Neuronal stem cell (in vitro differentiated cells): ENCODE measurements around the gene CRACR2B.
A peak's percentile ranks its signal among the peaks of the same experiment; 100 is the strongest.

Experiments
- DNase-seq: peaks from one replicate; pipeline ENCODE4 v3.0.0-alpha.2; 2013; ENCODE audit warnings: low spot score
- H2AFZ ChIP-seq: one replicate; pipeline ENCODE4 v1.6.1; 2013; ENCODE audit warnings: mild to moderate bottlenecking, low read length, inconsistent platforms
- H2AK5ac ChIP-seq: 2 replicates; pipeline ENCODE4 v1.6.1; 2013; ENCODE audit warnings: low read depth, mild to moderate bottlenecking, inconsistent platforms, low read length, moderate library complexity, mixed read lengths
- H2BK120ac ChIP-seq: 2 replicates; pipeline ENCODE4 v1.6.1; 2013; ENCODE audit warnings: low read depth, mild to moderate bottlenecking, inconsistent platforms, low read length, moderate library complexity, mixed read lengths
- H2BK12ac ChIP-seq: one replicate; pipeline ENCODE4 v1.6.1; 2013; ENCODE audit warnings: low read length, inconsistent platforms
- H2BK15ac ChIP-seq: 2 replicates; pipeline ENCODE4 v1.6.1; 2013; ENCODE audit warnings: mild to moderate bottlenecking, low read length, inconsistent platforms, mixed read lengths
- H2BK5ac ChIP-seq: one replicate; pipeline ENCODE4 v1.6.1; 2013; ENCODE audit warnings: inconsistent platforms, mild to moderate bottlenecking, low read length, moderate library complexity
- H3K14ac ChIP-seq: one replicate; pipeline ENCODE4 v1.6.1; 2013; ENCODE audit warnings: low read length, inconsistent platforms
- H3K18ac ChIP-seq: 2 replicates; pipeline ENCODE4 v1.6.1; 2013; ENCODE audit warnings: low read length, inconsistent platforms
- H3K23ac ChIP-seq: 2 replicates; pipeline ENCODE4 v1.6.1; 2013; ENCODE audit warnings: low read depth, mild to moderate bottlenecking, mixed read lengths, low read length, inconsistent platforms; ENCODE audit not compliant: poor library complexity
- H3K27ac ChIP-seq: replicated peaks from 3 replicates; pipeline ENCODE4 v1.5.1; 2013; ENCODE audit warnings: low read length, inconsistent platforms
- H3K27me3 ChIP-seq, 3 experiments: 2 replicates each; pipeline ENCODE4 v1.6.1; 2013; ENCODE audit warnings: low read length in 3 of 3, mild to moderate bottlenecking in 2 of 3, inconsistent platforms in 1 of 3, low read depth in 1 of 3, mixed read lengths in 1 of 3, moderate library complexity in 1 of 3; ENCODE audit not compliant: control insufficient read depth in 3 of 3, insufficient read depth in 3 of 3
- H3K36me3 ChIP-seq, 2 donors: replicated peaks in 1 of 2; 2 replicates each; pipeline ENCODE4 v1.6.1; 2013; ENCODE audit warnings: low read length in 2 of 2; ENCODE audit not compliant: control insufficient read depth in 2 of 2, insufficient read depth in 2 of 2
- H3K4ac ChIP-seq: 2 replicates; pipeline ENCODE4 v1.6.1; 2013; ENCODE audit warnings: inconsistent platforms, mild to moderate bottlenecking, low read length, moderate library complexity
- H3K4me1 ChIP-seq, 2 donors: 1 replicate in 1 of 2; 2 replicates in 1 of 2; pipeline ENCODE4 v1.6.1; 2013; ENCODE audit warnings: low read length in 2 of 2, low read depth in 1 of 2; ENCODE audit not compliant: control insufficient read depth in 2 of 2, insufficient read depth in 1 of 2
- H3K4me2 ChIP-seq: one replicate; pipeline ENCODE4 v1.6.1; 2013; ENCODE audit warnings: mild to moderate bottlenecking, low read length, inconsistent platforms; ENCODE audit not compliant: insufficient read depth, poor library complexity, severe bottlenecking
- H3K4me3 ChIP-seq, 2 donors: 2 replicates each; pipeline ENCODE4 v1.5.1; 2013; ENCODE audit warnings: low read length in 2 of 2, mild to moderate bottlenecking in 2 of 2, inconsistent platforms in 1 of 2, moderate library complexity in 1 of 2
- H3K79me1 ChIP-seq: one replicate; pipeline ENCODE4 v1.6.1; 2013; ENCODE audit warnings: low read depth, mild to moderate bottlenecking, inconsistent platforms, low read length, moderate library complexity
- H3K9ac ChIP-seq: one replicate; pipeline ENCODE4 v1.6.1; 2013; ENCODE audit warnings: mild to moderate bottlenecking, low read depth, low read length, inconsistent platforms; ENCODE audit not compliant: poor library complexity
- H3K9me3 ChIP-seq, 2 donors: replicated peaks in 1 of 2; 2 replicates each; pipeline versions ENCODE3 to v1.6.1; 2013; ENCODE audit warnings: low read length in 2 of 2, mild to moderate bottlenecking in 2 of 2, inconsistent platforms in 1 of 2, low read depth in 1 of 2, mixed read lengths in 1 of 2, moderate library complexity in 1 of 2; ENCODE audit not compliant: control insufficient read depth in 2 of 2, insufficient read depth in 1 of 2
- H4K8ac ChIP-seq: one replicate; pipeline ENCODE4 v1.6.1; 2013; ENCODE audit warnings: low read depth, mild to moderate bottlenecking, inconsistent platforms, low read length, moderate library complexity
- H4K91ac ChIP-seq: one replicate; pipeline ENCODE4 v1.6.1; 2013; ENCODE audit warnings: low read length, low read depth, mild to moderate bottlenecking, inconsistent platforms; ENCODE audit not compliant: poor library complexity
- WGBS, 2 donors: extraction: QIAGEN DNeasy Blood & Tissue Kit; methylation state at CpG; one replicate each; pipeline ENCODE4 v1.1.7; 2013; ENCODE audit warnings: missing lambda C conversion rate in 2 of 2, mixed read lengths in 1 of 2; ENCODE audit not compliant: insufficient read length in 2 of 2, insufficient replicate concordance in 1 of 2; ENCODE audit errors: extremely low coverage in 2 of 2; 5-methylcytosine and 5-hydroxymethylcytosine counted together

Gene CRACR2B

GRCh38 chr11:825366-826226, 2.1 kb upstream of the CRACR2B start:
- H4K91ac ChIP-seq, result no peak overlapping the region
- WGBS, 2 donors, result no CpG with 5 or more reads among the region's 12 CpGs
- H3K27me3 ChIP-seq, result peaks cover 2 to 40% (median 3%) of the 10 kb centered on the region in 3 experiments

GRCh38 chr11:826227-826621, 1.5 kb upstream of the CRACR2B start:
- Histone ChIP-seq H3K23ac (no peak overlapping the region), H3K9me3 (no peaks in the 10 kb centered on the region), H2BK15ac (no peak overlapping the region), H3K4ac (peak overlapping the region; percentile 23), H3K4me1 (peaks cover 33 to 39% of the 10 kb centered on the region in 2 donors), H2AK5ac (peak overlapping the region; percentile 70), H4K8ac (no peak overlapping the region), H3K9ac (no peak overlapping the region), H2BK5ac (no peak overlapping the region), H3K4me2 (no peak overlapping the region), H3K27ac (no peak overlapping the region), H3K79me1 (peaks cover 3% of the 10 kb centered on the region), H3K36me3 (peaks cover 0 to 36% of the 10 kb centered on the region in 2 donors), H3K14ac (no peak overlapping the region), H3K27me3 (peaks cover 6 to 47% (median 8%) of the 10 kb centered on the region in 3 experiments), H2AFZ (no peak overlapping the region), H3K4me3 (no peak overlapping the region), H3K18ac (no peak overlapping the region), H2BK12ac (no peak overlapping the region), H4K91ac (no peak overlapping the region), H2BK120ac (no peak overlapping the region)
- WGBS, 2 donors, result no CpG with 5 or more reads among the region's 9 CpGs
- no peak for DNase-seq

More at GRCh38 chr11:825366-826226, 2.1 kb upstream of the CRACR2B start:
- Histone ChIP-seq H3K9ac (peak overlapping the region; percentile 60), H3K36me3 (peaks cover 0 to 37% of the 10 kb centered on the region in 2 donors), H2BK12ac (no peak overlapping the region), H3K4me3 (no peak overlapping the region), H3K9me3 (no peaks in the 10 kb centered on the region), H3K14ac (no peak overlapping the region), H3K23ac (no peak overlapping the region), H2BK120ac (no peak overlapping the region), H3K18ac (no peak overlapping the region), H2BK15ac (no peak overlapping the region), H3K4me1 (peaks cover 31 to 36% of the 10 kb centered on the region in 2 donors), H4K8ac (no peak overlapping the region), H3K27ac (no peak overlapping the region), H3K79me1 (peaks cover 3% of the 10 kb centered on the region), H2BK5ac (no peak overlapping the region), H3K4me2 (no peak overlapping the region), H2AFZ (no peak overlapping the region), H3K4ac (peak overlapping the region; percentile 23), H2AK5ac (peak overlapping the region; percentile 70)
- no peak for DNase-seq

GRCh38 chr11:826836-827145, 928 bp upstream of the CRACR2B start:
- H3K9me3 ChIP-seq, result peaks cover 0 to under 1% of the 10 kb centered on the region in 2 donors
- peak overlapping the region; percentile 88 for H2BK5ac ChIP-seq
- DNase-seq, result no peak
- no peak overlapping the region for H4K8ac ChIP-seq
- H3K23ac ChIP-seq, result peak overlapping the region; percentile 93
- peaks cover 38 to 44% of the 10 kb centered on the region in 2 donors for H3K4me1 ChIP-seq
- H3K36me3 ChIP-seq, result peaks cover 0 to 30% of the 10 kb centered on the region in 2 donors
- H4K91ac ChIP-seq, result no peak overlapping the region
- peak overlapping the region; percentile 77 for H3K9ac ChIP-seq
- no peak overlapping the region for H2BK120ac ChIP-seq
- no peak overlapping the region for H2BK15ac ChIP-seq
- H3K27ac ChIP-seq, result no peak overlapping the region
- peaks cover 9 to 52% (median 13%) of the 10 kb centered on the region in 3 experiments for H3K27me3 ChIP-seq
- no CpG with 5 or more reads among the region's 22 CpGs for WGBS, 2 donors
- peak overlapping the region; percentile 45 to 55 for H3K4me3 ChIP-seq
- no peak overlapping the region for H2AK5ac ChIP-seq
- peaks cover 3% of the 10 kb centered on the region for H3K79me1 ChIP-seq
- peak overlapping the region; percentile 92 for H3K18ac ChIP-seq
- no peak overlapping the region for H3K14ac ChIP-seq
- peak overlapping the region; percentile 83 for H3K4me2 ChIP-seq
- no peak overlapping the region for H3K4ac ChIP-seq
- H2BK12ac ChIP-seq, result no peak overlapping the region
- H2AFZ ChIP-seq, result peak overlapping the region; percentile 80

- peak overlapping the region; percentile 85 for H2AK5ac ChIP-seq
- no peak overlapping the region for H2BK12ac ChIP-seq
- peak overlapping the region; percentile 77 for H3K9ac ChIP-seq
- H3K27me3 ChIP-seq, result peaks cover 9 to 56% (median 18%) of the 10 kb centered on the region in 3 experiments
- H2BK5ac ChIP-seq, result peak overlapping the region; percentile 88
- WGBS, 2 donors, result no CpG with 5 or more reads among the region's 66 CpGs
- peak overlapping the region; percentile 45 to 55 for H3K4me3 ChIP-seq
- H3K27ac ChIP-seq, result no peak overlapping the region
- H4K91ac ChIP-seq, result no peak overlapping the region
- peaks cover 0 to 3% of the 10 kb centered on the region in 2 donors for H3K9me3 ChIP-seq
- peak overlapping the region; percentile 69 for H2BK15ac ChIP-seq
- peak overlapping the region; percentile 83 for H3K4me2 ChIP-seq
- no peak overlapping the region for H4K8ac ChIP-seq
- peak overlapping the region; percentile 93 for H3K23ac ChIP-seq
- H3K4ac ChIP-seq, result no peak overlapping the region
- no peak for DNase-seq
- peaks cover 3% of the 10 kb centered on the region for H3K79me1 ChIP-seq
- H3K14ac ChIP-seq, result peak overlapping the region; percentile 97
- H2AFZ ChIP-seq, result peak overlapping the region; percentile 80
- no peak overlapping the region for H2BK120ac ChIP-seq
- H3K36me3 ChIP-seq, result peaks cover 0 to 25% of the 10 kb centered on the region in 2 donors
- H3K4me1 ChIP-seq, result peaks cover 44 to 50% of the 10 kb centered on the region in 2 donors
- H3K18ac ChIP-seq, result peak overlapping the region; percentile 92
Observed at GRCh38 chr11:827146-827896, 398 bp upstream of the CRACR2B start.
